Measurements from ENCODE around the gene PSPN. TPM values are rescaled to one million over a fixed set of nuclear protein-coding genes. Genes with fewer than 3 reads are reported as not detected.
A peak's percentile ranks its signal among the peaks of the same experiment; 100 is the strongest.

PSPN gene
- total RNA-seq (1 to 10 TPM in 7 of 9 donors, under 1 TPM in 2; 0.48 to 3.6 (median 1.3) TPM), polyA plus RNA-seq (1 to 10 TPM in 1 of 3 donors, under 1 TPM in 2; 0.67 to 2.3 (median 0.86) TPM)
- long read RNA-seq, donor 1, transcript PSPN-202 (1 exons, 3,911 nt): major isoform, 7 of 7 reads
- long read RNA-seq, donor 1, partial matches to known transcripts: 0 of 7 reads
- long read RNA-seq, donor 1, other reads (novel, unspliced or antisense): 0 of 7 reads
- long read RNA-seq, donor 2, transcript PSPN-202 (1 exons, 3,911 nt): major isoform, 8 of 8 reads
- long read RNA-seq, donor 2, partial matches to known transcripts: 0 of 8 reads
- long read RNA-seq, donor 2, other reads (novel, unspliced or antisense): 0 of 8 reads
- long read RNA-seq, donor 3, partial matches to known transcripts: 0 of 2 reads
- long read RNA-seq, donor 3, other reads (novel, unspliced or antisense): 0 of 2 reads
- long read RNA-seq, donor 4: 0 reads
- long read RNA-seq, donor 5, partial matches to known transcripts: 0 of 2 reads
- long read RNA-seq, donor 5, other reads (novel, unspliced or antisense): 0 of 2 reads
- long read RNA-seq, donor 6, partial matches to known transcripts: 0 of 2 reads
- long read RNA-seq, donor 6, other reads (novel, unspliced or antisense): 0 of 2 reads
- long read RNA-seq, donor 7, transcript PSPN-202 (1 exons, 3,911 nt): major isoform, 6 of 6 reads
- long read RNA-seq, donor 7, partial matches to known transcripts: 0 of 6 reads
- long read RNA-seq, donor 7, other reads (novel, unspliced or antisense): 0 of 6 reads
- long read RNA-seq, donor 8, transcript PSPN-202 (1 exons, 3,911 nt): major isoform, 10 of 10 reads
- long read RNA-seq, donor 8, partial matches to known transcripts: 0 of 10 reads
- long read RNA-seq, donor 8, other reads (novel, unspliced or antisense): 0 of 10 reads
- long read RNA-seq, donor 9, partial matches to known transcripts: 0 of 4 reads
- long read RNA-seq, donor 9, other reads (novel, unspliced or antisense): 0 of 4 reads
- long read RNA-seq, donor 10, transcript PSPN-202 (1 exons, 3,911 nt): major isoform, 8 of 8 reads
- long read RNA-seq, donor 10, partial matches to known transcripts: 0 of 8 reads
- long read RNA-seq, donor 10, other reads (novel, unspliced or antisense): 0 of 8 reads

DNA sequence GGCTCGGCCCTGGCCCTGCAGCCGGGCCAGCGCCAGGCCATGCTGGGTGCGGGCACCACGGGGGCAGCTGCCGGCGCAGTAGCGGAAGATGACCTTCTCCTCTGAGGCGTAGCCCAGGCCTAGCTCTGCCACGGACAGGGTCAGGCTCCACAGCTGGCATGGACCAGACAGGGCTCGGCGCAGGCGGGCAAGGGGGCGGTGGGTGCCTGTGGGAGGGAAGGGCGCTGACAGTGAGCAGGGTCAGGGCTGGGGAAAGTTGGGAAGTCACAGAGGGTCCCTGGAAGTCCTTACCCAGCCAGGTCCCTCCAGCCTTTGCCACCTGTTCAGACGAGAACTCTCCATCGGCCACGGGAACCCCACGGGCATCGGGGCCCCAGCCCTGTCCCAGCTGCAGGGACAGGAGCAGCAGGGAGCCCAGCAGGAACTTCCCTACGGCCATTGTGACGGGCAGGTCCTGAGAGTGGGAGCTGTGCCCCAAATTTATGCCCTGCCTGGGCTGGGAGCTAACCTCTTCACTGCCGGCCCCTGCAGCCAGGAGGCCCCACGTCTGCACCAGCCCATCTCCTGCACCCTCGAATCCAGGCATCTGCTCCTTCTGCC is at the start of gene PSPN:
Gene PSPN (minus strand): TSS at position 523 of the 600 bp plus-strand sequence. CDS start 84 bp downstream, at position 439.
- H3K4me3 ChIP-seq: no peak within 1 kb of the TSS
- H3K27ac ChIP-seq: no peak within 1 kb of the TSS
- H3K9me3 ChIP-seq (replicated peaks in 1 of 3): no peaks in the 10 kb centered on the region
- H3K4me1 ChIP-seq (replicated peaks in 1 of 2): peaks cover 5% of the 10 kb centered on the region in 2 donors
- TF ChIP-seq POLR2A (IDR thresholded peaks at IDR 0.05): no peak
- no peak for TF ChIP-seq CTCF (IDR thresholded peaks at IDR 0.05)
- intact Hi-C loops (cut with DNase I): no loop called here
- DNase-seq: no peak
- no peaks in the 10 kb centered on the region for H3K27me3 ChIP-seq
- 82 to 85% (median 84%) methylated on average over 11 to 25 of the region's 25 CpGs for WGBS, 4 donors
- peaks cover 0 to 26% of the 10 kb centered on the region in 2 donors for H3K36me3 ChIP-seq (replicated peaks in 1 of 2)

- peaks cover 0 to 16% of the 10 kb centered on the region in 2 donors for H3K36me3 ChIP-seq (replicated peaks in 1 of 2)
- H3K4me3 ChIP-seq: peak overlapping the region in 1 of 4 donors; percentile 15
- intact Hi-C loops (cut with DNase I): no loop called here
- no peak for TF ChIP-seq POLR2A (IDR thresholded peaks at IDR 0.05)
- no peak for TF ChIP-seq CTCF (IDR thresholded peaks at IDR 0.05)
- H3K27me3 ChIP-seq: no peaks in the 10 kb centered on the region
- H3K27ac ChIP-seq: peak overlapping the region in 4 of 5 donors; percentile 33 to 88 (median 78)
- WGBS, 4 donors: 2 to 9% (median 6%) methylated on average over 28 to 43 of the region's 43 CpGs
- H3K4me1 ChIP-seq (replicated peaks in 1 of 2): peaks cover 3 to 25% of the 10 kb centered on the region in 2 donors
- DNase-seq: peak; percentile 100
- no peaks in the 10 kb centered on the region for H3K9me3 ChIP-seq (replicated peaks in 1 of 3)
These were observed 49.4 kb upstream of the PSPN start for GRCh38 chr19:6424939-6425731.

- DNase-seq: peak in 3 of 7 donors; percentile 33 to 45 (median 33)
- H3K9me3 ChIP-seq (replicated peaks in 1 of 3): no peaks in the 10 kb centered on the region
- peaks cover 0 to 24% of the 10 kb centered on the region in 2 donors for H3K36me3 ChIP-seq (replicated peaks in 1 of 2)
- peaks cover 3 to 25% of the 10 kb centered on the region in 2 donors for H3K4me1 ChIP-seq (replicated peaks in 1 of 2)
- intact Hi-C loops (cut with DNase I): no loop called here
- H3K4me3 ChIP-seq: peak within 1 kb of the TSS; percentile 50 to 84 (median 65)
- peak within 1 kb of the TSS in 4 of 5 donors; percentile 56 to 88 (median 78) for H3K27ac ChIP-seq
- no peaks in the 10 kb centered on the region for H3K27me3 ChIP-seq
- 0 to 1% (median 1%) methylated on average over 9 to 98 of the region's 114 CpGs; no CpG with 5 or more reads in 1 of the 4 donors for WGBS, 4 donors
- peak; percentile 86 to 87 for TF ChIP-seq POLR2A (IDR thresholded peaks at IDR 0.05)
- no peak for TF ChIP-seq CTCF (IDR thresholded peaks at IDR 0.05)
These were observed 48.6 kb upstream of the PSPN start, which contains the start of gene KHSRP for GRCh38 chr19:6424195-6424938. TSS of gene KHSRP (minus strand) at chr19:6424811. CDS start at chr19:6424701, 110 bp downstream.

Data from adrenal gland (tissue), 19 donors.